ENCODE measurements around the gene TNFRSF11A. TPM values are rescaled to one million over a fixed set of nuclear protein-coding genes. Genes with fewer than 3 reads are reported as not detected.

Gene TNFRSF11A
- total RNA-seq, 1 donor from 2014 or later = 89.9 TPM

- DNase-seq (ENCODE audit: low spot score) = no peak
Measured at GRCh38 chr18:62384610-62385097, 59.5 kb downstream of the TNFRSF11A start.

DNA sequence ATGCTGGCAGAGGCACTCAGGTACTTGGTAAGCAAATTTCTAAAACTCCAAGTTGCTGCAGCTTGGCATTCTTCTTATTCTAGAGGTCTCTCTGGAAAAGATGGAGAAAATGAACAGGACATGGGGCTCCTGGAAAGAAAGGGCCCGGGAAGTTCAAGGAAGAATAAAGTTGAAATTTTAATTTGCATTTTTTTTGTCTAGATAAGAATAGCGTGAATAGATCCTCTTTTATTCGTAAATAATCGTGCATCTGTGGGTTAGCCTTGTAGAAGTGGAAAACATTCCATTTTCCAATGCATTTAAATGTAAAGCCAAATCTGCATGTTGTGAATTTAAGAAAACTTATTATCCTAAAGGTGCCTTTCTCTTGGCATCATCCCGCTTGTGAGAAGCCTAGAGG, 61.0 kb downstream of the TNFRSF11A start:
- H3K4me1 Mint-ChIP-seq (ENCODE audit: unreplicated experiment) = peaks cover 12% of the 10 kb centered on the region
- H3K27me3 Mint-ChIP-seq (ENCODE audit: unreplicated experiment) = peaks cover 7% of the 10 kb centered on the region

More at GRCh38 chr18:62384610-62385097, 59.5 kb downstream of the TNFRSF11A start:
- TF ChIP-seq CTCF (IDR thresholded peaks at IDR 0.05; ENCODE audit: unreplicated experiment) = no peak
- Mint-ChIP-seq H3K27me3 (ENCODE audit: unreplicated experiment) (peaks cover 5% of the 10 kb centered on the region), H3K9me3 (ENCODE audit: unreplicated experiment) (no peaks in the 10 kb centered on the region), H3K36me3 (ENCODE audit: low read depth, unreplicated experiment) (peaks cover 40% of the 10 kb centered on the region), H3K27ac (ENCODE audit: unreplicated experiment) (no peak overlapping the region), H3K4me3 (ENCODE audit: unreplicated experiment) (no peak overlapping the region), H3K4me1 (ENCODE audit: unreplicated experiment) (peaks cover 12% of the 10 kb centered on the region)

GRCh38 chr18:62386601-62387000, 61.5 kb downstream of the TNFRSF11A start:
- Mint-ChIP-seq H3K27me3 (ENCODE audit: unreplicated experiment) (peaks cover 9% of the 10 kb centered on the region), H3K27ac (ENCODE audit: unreplicated experiment) (no peak overlapping the region), H3K4me3 (ENCODE audit: unreplicated experiment) (no peak overlapping the region), H3K36me3 (ENCODE audit: low read depth, unreplicated experiment) (peaks cover 47% of the 10 kb centered on the region), H3K4me1 (ENCODE audit: unreplicated experiment) (peaks cover 12% of the 10 kb centered on the region), H3K9me3 (ENCODE audit: unreplicated experiment) (no peaks in the 10 kb centered on the region)
- no peak for TF ChIP-seq CTCF (IDR thresholded peaks at IDR 0.05; ENCODE audit: unreplicated experiment)
- no peak for DNase-seq (ENCODE audit: low spot score)

More for the DNA sequence above, 61.0 kb downstream of the TNFRSF11A start:
- no peaks in the 10 kb centered on the region for H3K9me3 Mint-ChIP-seq (ENCODE audit: unreplicated experiment)
- no peak for DNase-seq (ENCODE audit: low spot score)
- TF ChIP-seq CTCF (IDR thresholded peaks at IDR 0.05; ENCODE audit: unreplicated experiment) = no peak
- H3K27ac Mint-ChIP-seq (ENCODE audit: unreplicated experiment) = no peak overlapping the region
- H3K36me3 Mint-ChIP-seq (ENCODE audit: low read depth, unreplicated experiment) = peaks cover 46% of the 10 kb centered on the region
- H3K4me3 Mint-ChIP-seq (ENCODE audit: unreplicated experiment) = no peak overlapping the region

DNA sequence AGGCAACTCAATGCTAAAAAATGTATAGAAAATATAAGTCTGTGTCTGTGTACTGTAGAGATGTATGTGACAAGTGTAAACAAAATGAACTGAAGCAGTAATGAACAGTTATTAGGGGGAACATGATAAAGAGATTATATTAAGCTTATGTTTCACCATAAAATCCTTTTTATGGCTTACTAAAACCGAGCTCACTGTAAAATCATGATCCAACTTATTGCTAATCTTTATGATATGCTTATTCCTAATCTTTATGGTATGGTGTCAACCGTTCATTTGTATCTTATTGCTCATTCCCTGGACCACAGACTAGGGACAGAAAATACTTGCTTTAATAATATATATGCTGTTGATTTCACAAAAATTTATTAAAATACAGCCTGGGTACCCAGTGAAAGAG, 62.1 kb downstream of the TNFRSF11A start:
- H3K36me3 Mint-ChIP-seq (ENCODE audit: low read depth, unreplicated experiment) = peaks cover 46% of the 10 kb centered on the region
- no peak for TF ChIP-seq CTCF (IDR thresholded peaks at IDR 0.05; ENCODE audit: unreplicated experiment)
- no peak for DNase-seq (ENCODE audit: low spot score)
- peaks cover 10% of the 10 kb centered on the region for H3K27me3 Mint-ChIP-seq (ENCODE audit: unreplicated experiment)
- no peak overlapping the region for H3K27ac Mint-ChIP-seq (ENCODE audit: unreplicated experiment)
- no peaks in the 10 kb centered on the region for H3K9me3 Mint-ChIP-seq (ENCODE audit: unreplicated experiment)
- H3K4me3 Mint-ChIP-seq (ENCODE audit: unreplicated experiment) = no peak overlapping the region
- H3K4me1 Mint-ChIP-seq (ENCODE audit: unreplicated experiment) = peaks cover 12% of the 10 kb centered on the region

DNA sequence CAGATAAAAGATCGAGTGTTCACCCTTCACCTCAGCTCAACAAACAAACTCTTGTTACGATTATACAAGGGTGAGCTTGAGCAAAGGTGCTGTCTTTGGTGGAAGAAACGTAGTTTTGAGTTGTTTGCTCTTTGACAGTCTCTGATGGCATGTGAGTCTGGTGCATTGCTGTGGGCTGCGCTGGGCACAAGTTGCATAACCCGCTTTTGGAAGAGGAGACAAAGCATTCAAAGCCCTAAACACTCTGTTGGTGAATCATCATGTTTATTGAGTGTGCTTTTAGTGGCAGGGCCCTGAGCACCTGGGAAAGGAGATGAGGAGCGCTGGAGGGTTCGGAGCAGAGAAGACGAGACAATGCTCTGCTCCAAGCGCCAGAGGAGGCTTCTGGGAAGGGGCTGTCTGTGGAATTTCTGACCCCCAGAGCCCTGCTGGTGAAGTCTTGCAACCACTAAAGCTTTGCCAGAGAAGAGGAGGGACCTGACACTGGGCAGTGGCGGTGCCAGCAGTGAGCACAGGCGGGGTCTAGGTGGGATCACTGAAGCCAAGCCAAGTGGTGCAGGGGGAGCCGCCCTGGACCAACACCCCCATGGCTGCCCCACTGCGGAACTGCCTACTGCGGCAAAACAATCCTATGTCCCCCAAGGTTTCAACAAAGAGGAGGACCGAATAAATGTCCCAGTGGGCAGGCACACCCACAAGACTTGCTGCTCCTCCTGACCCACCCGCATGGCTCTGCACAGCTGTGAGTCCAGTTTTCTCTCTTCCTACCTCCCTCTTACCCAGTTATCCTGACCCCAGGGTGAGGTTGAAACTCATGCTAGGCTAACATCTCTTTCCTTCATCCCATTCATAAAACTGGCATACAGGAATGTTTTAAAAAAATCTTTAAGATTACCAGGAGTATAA, 64.0 kb downstream of the TNFRSF11A start:
- H3K27ac Mint-ChIP-seq (ENCODE audit: unreplicated experiment) = no peak overlapping the region
- H3K4me3 Mint-ChIP-seq (ENCODE audit: unreplicated experiment) = peak overlapping the region; percentile 65
- peaks cover 14% of the 10 kb centered on the region for H3K27me3 Mint-ChIP-seq (ENCODE audit: unreplicated experiment)
- H3K9me3 Mint-ChIP-seq (ENCODE audit: unreplicated experiment) = no peaks in the 10 kb centered on the region
- no peak for DNase-seq (ENCODE audit: low spot score)
- peaks cover 4% of the 10 kb centered on the region for H3K4me1 Mint-ChIP-seq (ENCODE audit: unreplicated experiment)
- TF ChIP-seq CTCF (IDR thresholded peaks at IDR 0.05; ENCODE audit: unreplicated experiment) = no peak
- H3K36me3 Mint-ChIP-seq (ENCODE audit: low read depth, unreplicated experiment) = peaks cover 31% of the 10 kb centered on the region

All from endothelial cell (in vitro differentiated cells).